Uterus (tissue), 2 donors: ENCODE results near the gene PSORS1C1.

Experiments used
- POLR2A ChIP-seq, 2 donors: fragments of 450-650 bp; IDR thresholded peaks; one replicate each; pipeline ENCODE4 v1.6.1; 2016; ENCODE audit warnings: antibody characterized with exemption in 2 of 2, mild to moderate bottlenecking in 1 of 2, moderate library complexity in 1 of 2
- TF ChIP-seq, protein P1 (sequence below), 4 experiments: fragments of 200-600 bp in 2 of 4; fragments of 450-650 bp in 2 of 4; sonication (generic) in 2 of 4; IDR thresholded peaks; one replicate each; pipeline ENCODE4 v1.5.1; 2016 to 2019; ENCODE audit warnings: antibody characterized with exemption in 4 of 4, mild to moderate bottlenecking in 2 of 4, moderate library complexity in 1 of 4

DNA sequence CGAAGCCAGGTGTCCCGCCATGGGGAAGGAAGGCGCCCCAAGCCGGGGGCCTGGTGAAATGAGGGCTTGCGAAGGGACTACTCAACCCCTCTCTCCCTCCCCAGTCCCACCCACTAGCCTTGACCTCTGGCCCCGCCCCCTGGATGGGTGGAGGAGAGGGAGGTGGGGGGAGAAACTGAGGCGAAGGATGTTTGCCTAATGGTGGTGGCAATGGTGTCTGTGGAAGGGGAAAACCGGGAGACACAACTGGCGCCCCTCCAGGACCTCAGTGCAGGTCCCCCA is 55.9 kb downstream of the PSORS1C1 start, which contains the start of gene POU5F1:
- TF ChIP-seq, protein P1, sequence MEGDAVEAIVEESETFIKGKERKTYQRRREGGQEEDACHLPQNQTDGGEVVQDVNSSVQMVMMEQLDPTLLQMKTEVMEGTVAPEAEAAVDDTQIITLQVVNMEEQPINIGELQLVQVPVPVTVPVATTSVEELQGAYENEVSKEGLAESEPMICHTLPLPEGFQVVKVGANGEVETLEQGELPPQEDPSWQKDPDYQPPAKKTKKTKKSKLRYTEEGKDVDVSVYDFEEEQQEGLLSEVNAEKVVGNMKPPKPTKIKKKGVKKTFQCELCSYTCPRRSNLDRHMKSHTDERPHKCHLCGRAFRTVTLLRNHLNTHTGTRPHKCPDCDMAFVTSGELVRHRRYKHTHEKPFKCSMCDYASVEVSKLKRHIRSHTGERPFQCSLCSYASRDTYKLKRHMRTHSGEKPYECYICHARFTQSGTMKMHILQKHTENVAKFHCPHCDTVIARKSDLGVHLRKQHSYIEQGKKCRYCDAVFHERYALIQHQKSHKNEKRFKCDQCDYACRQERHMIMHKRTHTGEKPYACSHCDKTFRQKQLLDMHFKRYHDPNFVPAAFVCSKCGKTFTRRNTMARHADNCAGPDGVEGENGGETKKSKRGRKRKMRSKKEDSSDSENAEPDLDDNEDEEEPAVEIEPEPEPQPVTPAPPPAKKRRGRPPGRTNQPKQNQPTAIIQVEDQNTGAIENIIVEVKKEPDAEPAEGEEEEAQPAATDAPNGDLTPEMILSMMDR (IDR thresholded peaks at IDR 0.05) = no peak
- TF ChIP-seq POLR2A (IDR thresholded peaks at IDR 0.05) = no peak
